Adrenal gland (tissue), 5 donors: ENCODE data around the gene CLCN5.

Experiments used
- POLR2A ChIP-seq, 2 donors: fragments of 450-650 bp; IDR thresholded peaks; one replicate each; pipeline ENCODE4 v1.6.1; 2017; ENCODE audit warnings: antibody characterized with exemption in 2 of 2, mild to moderate bottlenecking in 2 of 2, moderate library complexity in 1 of 2
- TF ChIP-seq, protein P1 (sequence below), 6 experiments: fragments of 450-650 bp in 4 of 6; fragments of 200-600 bp in 2 of 6; sonication (generic) in 1 of 6; IDR thresholded peaks; 1 replicate in 5 of 6; 2 replicates in 1 of 6; pipeline versions ENCODE4 v1.5.1 to v1.8.0; 2016 to 2021; ENCODE audit warnings: antibody characterized with exemption in 6 of 6, mild to moderate bottlenecking in 2 of 6, moderate library complexity in 1 of 6
- donor health status: DM: no; HTN: no; CAD: no.

GRCh38 chrX:49925176-49925575 lies 2.8 kb downstream of the CLCN5 start:
- TF ChIP-seq, protein P1, sequence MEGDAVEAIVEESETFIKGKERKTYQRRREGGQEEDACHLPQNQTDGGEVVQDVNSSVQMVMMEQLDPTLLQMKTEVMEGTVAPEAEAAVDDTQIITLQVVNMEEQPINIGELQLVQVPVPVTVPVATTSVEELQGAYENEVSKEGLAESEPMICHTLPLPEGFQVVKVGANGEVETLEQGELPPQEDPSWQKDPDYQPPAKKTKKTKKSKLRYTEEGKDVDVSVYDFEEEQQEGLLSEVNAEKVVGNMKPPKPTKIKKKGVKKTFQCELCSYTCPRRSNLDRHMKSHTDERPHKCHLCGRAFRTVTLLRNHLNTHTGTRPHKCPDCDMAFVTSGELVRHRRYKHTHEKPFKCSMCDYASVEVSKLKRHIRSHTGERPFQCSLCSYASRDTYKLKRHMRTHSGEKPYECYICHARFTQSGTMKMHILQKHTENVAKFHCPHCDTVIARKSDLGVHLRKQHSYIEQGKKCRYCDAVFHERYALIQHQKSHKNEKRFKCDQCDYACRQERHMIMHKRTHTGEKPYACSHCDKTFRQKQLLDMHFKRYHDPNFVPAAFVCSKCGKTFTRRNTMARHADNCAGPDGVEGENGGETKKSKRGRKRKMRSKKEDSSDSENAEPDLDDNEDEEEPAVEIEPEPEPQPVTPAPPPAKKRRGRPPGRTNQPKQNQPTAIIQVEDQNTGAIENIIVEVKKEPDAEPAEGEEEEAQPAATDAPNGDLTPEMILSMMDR (IDR thresholded peaks at IDR 0.05): no peak
- no peak for TF ChIP-seq POLR2A (IDR thresholded peaks at IDR 0.05)
